ENCODE data around the gene PPM1N. TPM values are rescaled to one million over a fixed set of nuclear protein-coding genes. Genes with fewer than 3 reads are reported as not detected.

PPM1N gene
- polyA plus RNA-seq, 3 donors: 1.3 to 4.3 (median 2.7) TPM

DNA sequence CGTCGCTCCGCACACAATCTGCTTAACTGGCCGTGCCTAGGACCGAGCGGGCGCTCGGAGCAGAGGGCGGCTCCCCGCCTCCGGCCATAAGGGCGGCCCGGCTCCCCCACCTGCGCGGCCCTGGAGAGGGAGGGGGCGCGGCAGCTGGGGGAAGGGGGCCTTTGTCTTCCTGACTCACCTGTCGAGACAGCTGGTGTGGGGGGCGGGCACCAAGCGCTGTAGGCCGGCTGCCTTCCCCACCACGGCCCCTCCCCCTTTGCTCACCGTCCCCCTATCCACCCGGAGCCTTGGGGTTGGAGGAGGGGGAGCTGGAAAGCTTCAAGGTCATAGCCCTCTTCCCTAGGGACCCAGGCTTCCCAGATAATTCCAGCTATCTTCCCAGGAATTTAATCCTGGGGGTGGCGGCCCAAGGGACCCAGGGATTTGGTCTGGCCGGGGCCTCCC lies 10.2 kb downstream of the PPM1N start:
- no peak for TF ChIP-seq CTCF (IDR thresholded peaks at IDR 0.05)
- Histone ChIP-seq H3K79me2 (ENCODE audit: insufficient read depth, low read length) (peaks cover 66% of the 10 kb centered on the region), H3K4me2 (replicated peaks; ENCODE audit: extremely low read depth, low read length, poor library complexity, severe bottlenecking) (peak overlapping the region; percentile 100), H3K9me3 (replicated peaks in 1 of 2; ENCODE audit: control insufficient read depth in 1 of 2, insufficient read depth in 1 of 2, low read length in 2 of 2) (no peaks in the 10 kb centered on the region), H3K27ac (ENCODE audit: low read depth in 1 of 2, low read length in 2 of 2) (peak overlapping the region; percentile 96 to 99), H3K4me1 (ENCODE audit: control insufficient read depth in 1 of 2, insufficient read depth in 2 of 2, low read length in 2 of 2) (peaks cover 60 to 76% of the 10 kb centered on the region in 2 donors), H3K9ac (ENCODE audit: insufficient read depth, low read length, poor library complexity, severe bottlenecking) (peak overlapping the region; percentile 88), H3K27me3 (ENCODE audit: control insufficient read depth in 2 of 2, insufficient read depth in 2 of 2, low read length in 2 of 2) (no peaks in the 10 kb centered on the region), H4K20me1 (ENCODE audit: insufficient read depth, low read length) (peaks cover 62% of the 10 kb centered on the region), H2AFZ (ENCODE audit: insufficient read depth, low read depth, low read length, poor library complexity, severe bottlenecking) (no peak overlapping the region), H3K4me3 (replicated peaks in 1 of 3; ENCODE audit: low read depth in 2 of 3, low read length in 3 of 3) (peak overlapping the region; percentile 80 to 100 (median 91)), H3K36me3 (replicated peaks in 1 of 2; ENCODE audit: control insufficient read depth in 1 of 2, insufficient read depth in 2 of 2, low read length in 2 of 2) (peaks cover 0 to 16% of the 10 kb centered on the region in 2 donors)
- H3K4me1 Mint-ChIP-seq: peaks cover 64% of the 10 kb centered on the region
- no peaks in the 10 kb centered on the region for H3K9me3 Mint-ChIP-seq
- 0% methylated on average over 2 of the region's 26 CpGs for WGBS (ENCODE audit: insufficient coverage)
- H3K27ac Mint-ChIP-seq: peak overlapping the region; percentile 87 to 97 (median 94)
- peak overlapping the region; percentile 98 to 99 for H3K4me3 Mint-ChIP-seq
- peaks cover 24 to 41% of the 10 kb centered on the region in 2 donors for H3K36me3 Mint-ChIP-seq
- intact Hi-C loops (cut with micrococcal nuclease): loop anchor here in 1 of 2 donors (5.0 kb wide), 1 partner anchor 74 kb away; the partner anchor contains the start of gene OPA3
- no peaks in the 10 kb centered on the region for H3K27me3 Mint-ChIP-seq (ENCODE audit: low read depth in 3 of 3)
- peak in 1 of 3 donors; percentile 14 for DNase-seq

GRCh38 chr19:45508861-45509691 lies 10.8 kb downstream of the PPM1N start:
- H3K4me3 Mint-ChIP-seq: peak overlapping the region; percentile 98 to 99
- H3K36me3 Mint-ChIP-seq: peaks cover 29 to 46% of the 10 kb centered on the region in 2 donors
- Histone ChIP-seq H3K79me2 (ENCODE audit: insufficient read depth, low read length) (peaks cover 72% of the 10 kb centered on the region), H3K4me2 (replicated peaks; ENCODE audit: extremely low read depth, low read length, poor library complexity, severe bottlenecking) (peak overlapping the region; percentile 100), H3K27me3 (ENCODE audit: control insufficient read depth in 2 of 2, insufficient read depth in 2 of 2, low read length in 2 of 2) (no peaks in the 10 kb centered on the region), H2AFZ (ENCODE audit: insufficient read depth, low read depth, low read length, poor library complexity, severe bottlenecking) (no peak overlapping the region), H3K9ac (ENCODE audit: insufficient read depth, low read length, poor library complexity, severe bottlenecking) (peak overlapping the region; percentile 88), H3K27ac (ENCODE audit: low read depth in 1 of 2, low read length in 2 of 2) (peak overlapping the region; percentile 96 to 99), H3K9me3 (replicated peaks in 1 of 2; ENCODE audit: control insufficient read depth in 1 of 2, insufficient read depth in 1 of 2, low read length in 2 of 2) (no peaks in the 10 kb centered on the region), H3K36me3 (replicated peaks in 1 of 2; ENCODE audit: control insufficient read depth in 1 of 2, insufficient read depth in 2 of 2, low read length in 2 of 2) (peaks cover under 1 to 20% of the 10 kb centered on the region in 2 donors), H3K4me1 (ENCODE audit: control insufficient read depth in 1 of 2, insufficient read depth in 2 of 2, low read length in 2 of 2) (peaks cover 63 to 76% of the 10 kb centered on the region in 2 donors), H3K4me3 (replicated peaks in 1 of 3; ENCODE audit: low read depth in 2 of 3, low read length in 3 of 3) (peak overlapping the region; percentile 80 to 100 (median 91)), H4K20me1 (ENCODE audit: insufficient read depth, low read length) (peaks cover 68% of the 10 kb centered on the region)
- H3K9me3 Mint-ChIP-seq: no peaks in the 10 kb centered on the region
- peak overlapping the region; percentile 85 to 97 (median 94) for H3K27ac Mint-ChIP-seq
- H3K4me1 Mint-ChIP-seq: peaks cover 67% of the 10 kb centered on the region
- no peaks in the 10 kb centered on the region for H3K27me3 Mint-ChIP-seq (ENCODE audit: low read depth in 3 of 3)
- TF ChIP-seq CTCF (IDR thresholded peaks at IDR 0.05): no peak
- peak; percentile 61 to 67 (median 64) for DNase-seq
- 0% methylated on average over 8 of the region's 28 CpGs for WGBS (ENCODE audit: insufficient coverage)
- intact Hi-C loops (cut with micrococcal nuclease): loop anchor here in 1 of 2 donors (5.0 kb wide), 1 partner anchor 73 kb away; the partner anchor contains the start of gene OPA3

Data from CD14-positive monocyte (primary cell).